Tongue (tissue), 2 donors: Measurements from ENCODE around the gene RAB3C. TPM values are rescaled to one million over a fixed set of nuclear protein-coding genes. Genes with fewer than 3 reads are reported as not detected.

ENCODE experiments used
- DNase-seq: peaks from one replicate; pipeline ENCODE4 v3.0.0-alpha.2; 2015
- total RNA-seq: library from RNA; depleted of rRNA; stranded (reverse); fragments of >200 nt; gene quantifications from one replicate; pipeline ENCODE4 v1.2.3, GENCODE V29; 2014

The RAB3C gene
- total RNA-seq, 1 donor from 2014 or later: 0.21 TPM

- DNase-seq: no peak
Observed at GRCh38 chr5:58834242-58835225, 251.7 kb downstream of the RAB3C start.

GRCh38 chr5:58836351-58836750 lies 253.5 kb downstream of the RAB3C start:
- DNase-seq: no peak

- DNase-seq: no peak
Observed at GRCh38 chr5:58838729-58839128, 255.9 kb downstream of the RAB3C start.

- DNase-seq: no peak
Observed at GRCh38 chr5:58842852-58843251, 260.0 kb downstream of the RAB3C start.

- no peak for DNase-seq
Observed at GRCh38 chr5:58844395-58844794, 261.5 kb downstream of the RAB3C start.

- DNase-seq: no peak
Observed at GRCh38 chr5:58847041-58847440, 264.2 kb downstream of the RAB3C start.

GRCh38 chr5:58849223-58849622 lies 266.3 kb downstream of the RAB3C start:
- peak; percentile 20 for DNase-seq

GRCh38 chr5:58849921-58850667 lies 267.2 kb downstream of the RAB3C start:
- peak; percentile 67 for DNase-seq

- no peak for DNase-seq
Observed at GRCh38 chr5:58851153-58851552, 268.3 kb downstream of the RAB3C start.

- no peak for DNase-seq
Observed at GRCh38 chr5:58851571-58851970, 268.7 kb downstream of the RAB3C start.

- DNase-seq: no peak
Observed at GRCh38 chr5:58852566-58852965, 269.7 kb downstream of the RAB3C start.

GRCh38 chr5:58854441-58854840 lies 271.6 kb downstream of the RAB3C start:
- no peak for DNase-seq

- no peak for DNase-seq
Observed at GRCh38 chr5:58855851-58856739, 273.2 kb downstream of the RAB3C start.

- no peak for DNase-seq
Observed at GRCh38 chr5:58857609-58858008, 274.7 kb downstream of the RAB3C start.

GRCh38 chr5:58860680-58861079 lies 277.8 kb downstream of the RAB3C start:
- DNase-seq: no peak

- no peak for DNase-seq
Observed at GRCh38 chr5:58868931-58869330, 286.1 kb downstream of the RAB3C start.

GRCh38 chr5:58871648-58872242 lies 288.9 kb downstream of the RAB3C start:
- DNase-seq: peak; percentile 52

GRCh38 chr5:58872670-58873273 lies 289.9 kb downstream of the RAB3C start:
- DNase-seq: no peak

- no peak for DNase-seq
Observed at GRCh38 chr5:58875599-58875998, 292.7 kb downstream of the RAB3C start.

- DNase-seq: no peak
Observed at GRCh38 chr5:58885260-58885659, 302.4 kb downstream of the RAB3C start.
